IMR-90 (cell line): ENCODE data around the gene HOXA5. TPM values are rescaled to one million over a fixed set of nuclear protein-coding genes. Genes with fewer than 3 reads are reported as not detected.

ENCODE experiments used
- ATAC-seq: fragments of 200-7000 bp; cut with Tn5 transposase; 2 replicates; pipeline ENCODE4 v1.9.1; 2020; ENCODE audit warnings: low read depth, mild to moderate bottlenecking, moderate library complexity
- BruUV-seq: library from RNA; stranded (reverse); fragments of 400-500 nt; replicated peaks from 2 replicates; lab custom pipeline; 2021; lab: Mats Ljungman, UMichigan
- CTCF ChIA-PET: fragments of 300-600 bp; formaldehyde crosslinking; extraction: SDS; loops from one replicate; lab custom pipeline; 2021; ENCODE audit warnings: antibody characterized with exemption; lab: Yijun Ruan, JAX
- POLR2A ChIA-PET: fragments of 300-600 bp; sonication (Branson Sonifier 250); formaldehyde crosslinking; loops from one replicate; lab custom pipeline; 2022; ENCODE audit warnings: antibody characterized with exemption; ENCODE audit not compliant: unreplicated experiment; lab: Charles Lee
- DNase-seq: peaks from one replicate; pipeline ENCODE4 v3.0.0; 2013
- H2AFZ ChIP-seq: replicated peaks from 2 replicates; pipeline ENCODE3; 2013; ENCODE audit warnings: low read length, mild to moderate bottlenecking; ENCODE audit not compliant: poor library complexity
- H2AK5ac ChIP-seq: 2 replicates; pipeline ENCODE4 v1.6.1; 2013; ENCODE audit warnings: low read depth, low read length, inconsistent platforms
- H2AK9ac ChIP-seq: replicated peaks from 2 replicates; pipeline ENCODE3; 2013; ENCODE audit warnings: mild to moderate bottlenecking, low read depth, low read length, moderate library complexity; ENCODE audit not compliant: poor library complexity
- H2BK120ac ChIP-seq: 2 replicates; pipeline ENCODE4 v1.6.1; 2013; ENCODE audit warnings: low read depth, low read length, inconsistent platforms
- H2BK15ac ChIP-seq: 3 replicates; pipeline ENCODE4 v1.6.1; 2013; ENCODE audit warnings: low read depth, low read length, inconsistent platforms
- H2BK20ac ChIP-seq: 2 replicates; pipeline ENCODE4 v1.6.1; 2013; ENCODE audit warnings: low read depth, mild to moderate bottlenecking, inconsistent platforms, low read length, moderate library complexity
- H2BK5ac ChIP-seq: 2 replicates; pipeline ENCODE4 v1.6.1; 2013; ENCODE audit warnings: mild to moderate bottlenecking, low read depth, low read length, inconsistent platforms; ENCODE audit not compliant: poor library complexity, severe bottlenecking
- H3K14ac ChIP-seq: replicated peaks from 2 replicates; pipeline ENCODE4 v1.6.1; 2013; ENCODE audit warnings: low read depth, low read length, inconsistent platforms
- H3K18ac ChIP-seq: 2 replicates; pipeline ENCODE4 v1.6.1; 2013; ENCODE audit warnings: low read depth, low read length, control low read depth
- H3K23ac ChIP-seq: 2 replicates; pipeline ENCODE4 v1.6.1; 2013; ENCODE audit warnings: low read depth, low read length, inconsistent platforms
- H3K27ac ChIP-seq: 2 replicates; pipeline ENCODE4 v1.5.1; 2013; ENCODE audit warnings: mild to moderate bottlenecking, control low read depth, low read length; ENCODE audit not compliant: insufficient read depth
- H3K27me3 ChIP-seq: 2 replicates; pipeline ENCODE4 v1.6.1; 2013; ENCODE audit warnings: low read length; ENCODE audit not compliant: control insufficient read depth, insufficient read depth
- H3K36me3 ChIP-seq: 2 replicates; pipeline ENCODE4 v1.6.1; 2013; ENCODE audit warnings: low read length, mixed read lengths; ENCODE audit not compliant: control insufficient read depth, insufficient read depth
- H3K4ac ChIP-seq: 2 replicates; pipeline ENCODE4 v1.6.1; 2013; ENCODE audit warnings: low read depth, low read length, inconsistent platforms
- H3K4me1 ChIP-seq: 2 replicates; pipeline ENCODE4 v1.6.1; 2013; ENCODE audit warnings: low read length, mixed read lengths; ENCODE audit not compliant: control insufficient read depth, insufficient read depth
- H3K4me2 ChIP-seq: 2 replicates; pipeline ENCODE4 v1.6.1; 2013; ENCODE audit warnings: low read depth, mild to moderate bottlenecking, control low read depth, low read length, moderate library complexity
- H3K4me3 ChIP-seq: 2 replicates; pipeline ENCODE4 v1.5.1; 2013; ENCODE audit warnings: low read depth, mild to moderate bottlenecking, control low read depth, low read length, moderate library complexity; ENCODE audit not compliant: insufficient read depth
- H3K56ac ChIP-seq: 2 replicates; pipeline ENCODE4 v1.6.1; 2013; ENCODE audit warnings: low read length, inconsistent platforms; ENCODE audit not compliant: insufficient read depth; ENCODE audit errors: extremely low read depth
- H3K79me1 ChIP-seq, 2 experiments: 2 replicates each; pipeline ENCODE4 v1.6.1; 2013; ENCODE audit warnings: low read length in 2 of 2, inconsistent platforms in 1 of 2, low read depth in 1 of 2
- H3K9ac ChIP-seq: 2 replicates; pipeline ENCODE4 v1.6.1; 2013; ENCODE audit warnings: low read depth, low read length, control low read depth
- H3K9me1 ChIP-seq: 2 replicates; pipeline ENCODE4 v1.6.1; 2013; ENCODE audit warnings: low read length, inconsistent platforms; ENCODE audit not compliant: insufficient read depth
- H3K9me3 ChIP-seq: 2 replicates; pipeline ENCODE4 v1.6.1; 2013; ENCODE audit warnings: low read length; ENCODE audit not compliant: control insufficient read depth, insufficient read depth
- H4K20me1 ChIP-seq: 2 replicates; pipeline ENCODE4 v1.6.1; 2013; ENCODE audit warnings: low read length, inconsistent platforms; ENCODE audit not compliant: insufficient read depth
- H4K5ac ChIP-seq: 2 replicates; pipeline ENCODE4 v1.6.1; 2013; ENCODE audit warnings: mild to moderate bottlenecking, low read depth, low read length, control low read depth
- H4K8ac ChIP-seq, 2 experiments: 2 replicates each; pipeline ENCODE4 v1.6.1; 2013; ENCODE audit warnings: low read depth in 2 of 2, low read length in 2 of 2, control low read depth in 1 of 2, inconsistent platforms in 1 of 2
- H4K91ac ChIP-seq: 2 replicates; pipeline ENCODE4 v1.6.1; 2013; ENCODE audit warnings: low read depth, low read length, inconsistent platforms; ENCODE audit not compliant: insufficient read depth
- BHLHE40 ChIP-seq: fragments of 150-350 bp; IDR thresholded peaks from 2 replicates; pipeline ENCODE4 v1.6.1; 2016; ENCODE audit warnings: mild to moderate bottlenecking, low read depth, low read length
- CEBPB ChIP-seq: IDR thresholded peaks from 2 replicates; pipeline ENCODE4 v1.6.1; 2012; ENCODE audit warnings: low read depth, low read length, improper control_type of control experiment
- CHD1 ChIP-seq: IDR thresholded peaks from 2 replicates; pipeline ENCODE4 v1.6.1; 2012; ENCODE audit warnings: low read depth, low read length, improper control_type of control experiment
- CTCF ChIP-seq: conservative IDR thresholded peaks from 2 replicates; pipeline ENCODE4 v1.5.1; 2012; ENCODE audit warnings: mild to moderate bottlenecking, low read depth, low read length, improper control_type of control experiment
- ELK1 ChIP-seq: fragments of 150-350 bp; IDR thresholded peaks from 2 replicates; pipeline ENCODE4 v1.6.1; 2016; ENCODE audit warnings: low read depth, mild to moderate bottlenecking, low read length, moderate library complexity, borderline replicate concordance
- MAFK ChIP-seq: IDR thresholded peaks from 2 replicates; pipeline ENCODE4 v1.6.1; 2012; ENCODE audit warnings: low read depth, low read length, improper control_type of control experiment
- MXI1 ChIP-seq: IDR thresholded peaks from 2 replicates; pipeline ENCODE4 v1.6.1; 2012; ENCODE audit warnings: low read depth, mild to moderate bottlenecking, low read length, moderate library complexity, borderline replicate concordance
- NFE2L2 ChIP-seq: fragments of 150-350 bp; IDR thresholded peaks from 2 replicates; pipeline ENCODE4 v1.6.1; 2016; ENCODE audit warnings: low read depth, mild to moderate bottlenecking, low read length
- POLR2A ChIP-seq: IDR thresholded peaks from 2 replicates; pipeline ENCODE4 v1.6.1; 2012; ENCODE audit warnings: mild to moderate bottlenecking, low read depth, low read length
- RAD21 ChIP-seq: IDR thresholded peaks from 2 replicates; pipeline ENCODE4 v1.6.1; 2012; ENCODE audit warnings: low read length, improper control_type of control experiment
- SMC3 ChIP-seq: fragments of 150-350 bp; IDR thresholded peaks from 2 replicates; pipeline ENCODE4 v1.6.1; 2016; ENCODE audit warnings: low read depth, mild to moderate bottlenecking, antibody characterized with exemption, low read length, moderate library complexity
- WGBS, 2 experiments: methylation state at CpG; one replicate each; pipeline versions ENCODE4 v1.1.5 to v1.1.7; 2013; ENCODE audit warnings: missing lambda C conversion rate in 2 of 2; ENCODE audit not compliant: insufficient read length in 1 of 2; ENCODE audit errors: extremely low coverage in 2 of 2; 5-methylcytosine and 5-hydroxymethylcytosine counted together
- dilution Hi-C: fragments of 300-500 bp; cut with HindIII; formaldehyde crosslinking; loops from one replicate; pipeline ENCODE4 v1.14.3; 2018; ENCODE audit warnings: low sequenced_read_pairs; ENCODE audit not compliant: unreplicated experiment
- in situ Hi-C: fragments of 300-500 bp; cut with MboI; formaldehyde crosslinking; loops from 3 replicates; pipeline ENCODE4 v1.14.3; 2019; ENCODE audit warnings: low sequenced_read_pairs, inconsistent platforms, mixed read lengths
- intact Hi-C: fragments of 100-400 bp; cut with micrococcal nuclease; formaldehyde crosslinking; loops from 2 replicates; pipeline ENCODE4 v1.10.0; 2022
- polyA plus RNA-seq, 3 experiments: library from polyadenylated mRNA; depleted of rRNA; stranded (reverse); fragments of >200 nt; gene quantifications; 2 replicates each; pipeline ENCODE4 v1.2.3, GENCODE V29; 2012; ENCODE audit warnings: low replicate concordance in 1 of 3
- total RNA-seq: library from RNA; depleted of rRNA; stranded (reverse); fragments of >200 nt; gene quantifications from 2 replicates; pipeline ENCODE4 v1.2.3, GENCODE V29; 2012

The HOXA5 gene
- total and polyA plus RNA-seq, 2 of the 4 experiments (the other 2 are of a cell fraction): 19.9 to 29.4 TPM

GRCh38 chr7:27164045-27164366 lies 20.5 kb upstream of the HOXA5 start:
- DNase-seq: no peak
- no peak overlapping the region for H2BK20ac ChIP-seq
- WGBS, 2 experiments: 38% methylated on average over 2 of the region's 12 CpGs; no CpG with 5 or more reads in 1 of the 2 experiments

More at GRCh38 chr7:27164045-27164366, 20.5 kb upstream of the HOXA5 start:
- Histone ChIP-seq H2BK5ac (no peak overlapping the region), H3K9me3 (peaks cover 20% of the 10 kb centered on the region), H2AFZ (no peak overlapping the region), H3K23ac (no peak overlapping the region), H3K27me3 (peaks cover 61% of the 10 kb centered on the region), H3K18ac (no peak overlapping the region), H3K27ac (no peak overlapping the region), H4K91ac (no peak overlapping the region), H4K8ac (no peak overlapping the region), H2AK5ac (no peak overlapping the region), H3K79me1 (no peaks in the 10 kb centered on the region), H3K9me1 (no peaks in the 10 kb centered on the region), H3K56ac (no peak overlapping the region), H2BK120ac (no peak overlapping the region), H3K4me1 (no peaks in the 10 kb centered on the region; the same call in 1 of the 2 replicates), H3K9ac (no peak overlapping the region), H3K4ac (no peak overlapping the region), H3K36me3 (no peaks in the 10 kb centered on the region), H3K4me3 (no peak overlapping the region), H4K5ac (no peak overlapping the region), H3K14ac (no peak overlapping the region), H2BK15ac (no peak overlapping the region), H3K4me2 (no peak overlapping the region), H2AK9ac (peak overlapping the region; percentile 33), H4K20me1 (no peaks in the 10 kb centered on the region)
- TF ChIP-seq CHD1 (no peak), ELK1 (no peak), RAD21 (no peak), MAFK (no peak), MXI1 (no peak), CTCF (no peak), CEBPB (no peak), BHLHE40 (no peak), NFE2L2 (no peak), SMC3 (no peak), POLR2A (no peak)
- CTCF ChIA-PET: no interaction called here
- no peak for ATAC-seq
- POLR2A ChIA-PET: no interaction called here
- dilution Hi-C loops (no loop called here), intact Hi-C loops (loop anchor here (5.0 to 10.0 kb wide), 2 partner anchors 962 to 1909 kb away; partner anchors contain the start of genes CBX3 and HNRNPA2B1), in situ Hi-C loops (no loop called here)
- BruUV-seq: no TSS peak
